Stimulated activated effector memory CD8-positive, alpha-beta T cell treated with anti-CD3 and anti-CD28 coated beads, Interleukin-12 subunit alpha, Interleukin-12 subunit beta, amount 100 ng/mL, for 72 hours (primary cell): ENCODE results near the gene AFF3.
"Not testable (repeated sequence)": the region's sequence is repeated elsewhere in the genome, so short reads cannot be mapped to it uniquely, and the experiment has no call there.

Experiments used
- ATAC-seq: fragments of 150-1000 bp; cut with Tn5 transposase; 2 replicates; pipeline ENCODE4 v1.10.0; 2021
- DNase-seq, 2 donors: peaks; one replicate each; pipeline ENCODE4 v3.0.0; 2021 to 2022; ENCODE audit warnings: low spot score in 2 of 2
- H3K27ac Mint-ChIP-seq: one replicate; pipeline ENCODE4 v1.8.0; 2022; ENCODE audit warnings: mild to moderate bottlenecking, mixed read lengths
- H3K36me3 Mint-ChIP-seq: one replicate; pipeline ENCODE4 v1.8.0; 2022; ENCODE audit warnings: mild to moderate bottlenecking, mixed read lengths
- H3K4me1 Mint-ChIP-seq: one replicate; pipeline ENCODE4 v1.8.0; 2022; ENCODE audit warnings: mixed read lengths
- H3K4me3 Mint-ChIP-seq: one replicate; pipeline ENCODE4 v1.8.0; 2022; ENCODE audit warnings: mild to moderate bottlenecking, mixed read lengths
- H3K9me3 Mint-ChIP-seq: one replicate; pipeline ENCODE4 v1.8.0; 2022; ENCODE audit warnings: mixed read lengths

The AFF3 gene

DNA sequence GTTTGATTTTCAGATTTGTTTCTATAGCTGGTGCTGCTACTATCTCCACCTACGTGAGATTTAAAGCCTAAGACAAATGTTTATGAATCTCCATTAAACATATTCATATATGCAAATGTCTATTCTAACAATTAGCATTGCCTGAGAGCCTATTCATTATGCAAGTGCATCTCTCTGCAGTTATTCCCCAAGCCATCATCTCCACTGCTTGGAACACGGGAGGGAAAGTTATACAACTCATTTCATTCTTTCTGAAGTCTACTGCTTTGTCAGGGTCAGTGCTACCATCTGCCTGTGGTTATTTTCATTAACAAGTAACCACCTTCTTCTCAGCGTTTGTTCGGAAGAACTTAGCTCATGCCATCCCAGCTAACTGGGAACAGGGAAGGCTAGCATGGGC lies 463.8 kb downstream of the AFF3 start:
- no peak for ATAC-seq
- no peak overlapping the region for H3K4me3 Mint-ChIP-seq
- H3K9me3 Mint-ChIP-seq, result no peaks in the 10 kb centered on the region
- DNase-seq, result no peak
- H3K4me1 Mint-ChIP-seq, result no peaks in the 10 kb centered on the region
- no peaks in the 10 kb centered on the region for H3K36me3 Mint-ChIP-seq
- H3K27ac Mint-ChIP-seq, result no peak overlapping the region

- H3K4me3 Mint-ChIP-seq, result no peak overlapping the region
- no peak for ATAC-seq
- H3K36me3 Mint-ChIP-seq, result no peaks in the 10 kb centered on the region
- no peak overlapping the region for H3K27ac Mint-ChIP-seq
- H3K9me3 Mint-ChIP-seq, result no peaks in the 10 kb centered on the region
- no peaks in the 10 kb centered on the region for H3K4me1 Mint-ChIP-seq
- DNase-seq, result no peak
Observed at GRCh38 chr2:99677814-99678213, 464.6 kb downstream of the AFF3 start.

DNA sequence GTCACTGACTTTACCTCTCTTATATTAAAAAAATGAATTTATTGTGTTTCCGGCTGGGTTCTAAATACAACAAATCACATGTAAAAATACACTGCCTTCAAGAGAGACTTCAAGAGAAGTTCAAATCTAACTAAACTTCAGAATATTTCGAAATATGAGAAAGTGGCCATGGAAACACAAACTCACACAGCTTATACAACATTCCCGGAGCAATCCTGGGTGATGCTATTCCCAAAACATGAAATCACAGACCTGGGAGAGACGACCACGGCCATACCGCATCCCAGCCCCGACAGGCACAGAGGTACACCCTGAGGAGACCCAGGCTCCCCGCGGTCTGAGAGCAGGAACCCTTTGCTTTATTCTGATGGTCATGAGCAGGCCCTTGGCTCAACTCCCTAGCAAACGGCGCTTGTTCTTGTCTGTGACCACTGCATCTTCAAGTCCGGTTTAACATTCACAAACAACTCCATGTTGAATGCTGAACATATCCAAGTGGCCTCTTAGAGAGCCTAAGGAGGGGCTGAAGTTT lies 467.2 kb downstream of the AFF3 start:
- Mint-ChIP-seq H3K4me1 (no peaks in the 10 kb centered on the region), H3K4me3 (no peak overlapping the region), H3K27ac (no peak overlapping the region), H3K36me3 (no peaks in the 10 kb centered on the region), H3K9me3 (no peaks in the 10 kb centered on the region)
- no peak for ATAC-seq
- no peak for DNase-seq

DNA sequence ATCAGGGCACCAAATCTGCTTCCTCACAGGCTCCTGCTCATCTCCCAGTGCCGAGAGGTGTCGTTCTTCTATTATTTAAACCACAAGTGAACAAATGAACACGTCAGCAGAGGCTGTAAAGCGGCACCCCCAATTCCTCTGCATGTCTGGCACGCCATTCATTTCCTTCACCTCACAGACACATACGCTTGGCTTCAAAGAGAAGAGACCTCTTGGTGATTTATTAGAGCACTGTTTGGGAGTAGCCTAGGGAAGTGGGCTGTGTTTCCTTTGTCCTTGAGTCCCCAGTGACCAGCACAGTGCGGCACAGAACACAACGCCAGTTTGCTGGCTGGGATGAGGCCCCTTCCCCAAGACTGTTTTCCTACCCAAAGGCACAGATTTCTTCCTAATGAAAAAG lies 468.3 kb downstream of the AFF3 start:
- Mint-ChIP-seq H3K4me1 (no peaks in the 10 kb centered on the region), H3K4me3 (no peak overlapping the region), H3K27ac (no peak overlapping the region), H3K36me3 (no peaks in the 10 kb centered on the region), H3K9me3 (no peaks in the 10 kb centered on the region)
- no peak for DNase-seq
- no peak for ATAC-seq

DNA sequence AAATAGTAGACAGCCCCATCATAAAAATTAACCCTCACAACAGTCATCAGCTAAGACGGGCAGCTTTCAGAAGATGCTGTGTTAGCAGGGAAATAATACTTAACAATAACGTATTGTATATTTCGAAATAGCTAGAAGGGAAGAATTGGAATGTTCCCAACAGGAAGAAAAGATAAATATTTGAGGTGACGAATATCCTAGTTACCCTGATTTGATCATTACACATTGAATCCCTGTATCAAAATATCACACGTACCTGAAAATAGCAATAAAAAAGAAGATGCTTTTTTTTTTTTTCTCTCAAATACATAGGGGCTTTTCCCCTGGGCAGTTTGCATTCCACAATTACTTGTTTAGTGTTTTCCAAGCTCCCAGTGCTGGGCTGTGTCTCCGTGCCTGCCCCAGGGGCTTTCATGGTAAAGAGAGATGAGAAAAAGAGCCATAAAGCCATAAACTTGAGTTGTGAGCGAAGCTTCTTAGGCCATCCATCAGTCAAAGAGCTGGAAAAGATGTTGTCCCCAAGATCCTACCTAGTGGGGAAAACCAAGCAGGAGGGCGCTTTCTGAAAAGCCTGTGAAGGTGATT lies 469.5 kb downstream of the AFF3 start:
- Mint-ChIP-seq H3K4me1 (no peaks in the 10 kb centered on the region), H3K27ac (no peak overlapping the region), H3K4me3 (no peak overlapping the region), H3K36me3 (no peaks in the 10 kb centered on the region), H3K9me3 (no peaks in the 10 kb centered on the region)
- DNase-seq (no peak), ATAC-seq (no peak)

- DNase-seq, result no peak
- Mint-ChIP-seq H3K27ac (no peak overlapping the region), H3K36me3 (no peaks in the 10 kb centered on the region), H3K4me1 (no peaks in the 10 kb centered on the region), H3K9me3 (no peaks in the 10 kb centered on the region), H3K4me3 (no peak overlapping the region)
- no peak for ATAC-seq
Observed at GRCh38 chr2:99670768-99671734, 471.3 kb downstream of the AFF3 start.

DNA sequence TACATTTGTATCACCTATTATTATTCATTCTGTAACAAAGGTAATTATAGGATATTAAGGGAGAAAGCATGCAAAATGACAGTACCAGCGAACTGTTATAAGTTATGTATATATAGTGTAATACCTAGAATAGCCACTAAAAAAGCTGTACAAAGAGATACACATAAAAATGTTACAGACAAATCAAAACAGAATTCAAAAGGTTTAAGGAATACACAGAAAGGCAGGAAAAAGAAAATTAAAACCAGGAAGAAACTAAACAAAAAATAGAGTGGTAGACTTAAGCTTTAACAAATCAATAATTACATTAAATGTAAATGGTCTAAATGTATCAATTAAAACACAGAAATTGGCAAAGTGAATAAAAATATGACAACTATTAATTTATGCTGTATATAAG lies 476.1 kb downstream of the AFF3 start:
- DNase-seq (no peak), ATAC-seq (no peak)
- no peak overlapping the region for H3K4me3 Mint-ChIP-seq
- H3K9me3 Mint-ChIP-seq, result no peaks in the 10 kb centered on the region
- no peaks in the 10 kb centered on the region for H3K4me1 Mint-ChIP-seq
- no peaks in the 10 kb centered on the region for H3K36me3 Mint-ChIP-seq
- no peak overlapping the region for H3K27ac Mint-ChIP-seq

GRCh38 chr2:99663641-99664040 lies 478.7 kb downstream of the AFF3 start:
- Mint-ChIP-seq H3K9me3 (no peaks in the 10 kb centered on the region), H3K4me3 (no peak overlapping the region), H3K36me3 (no peaks in the 10 kb centered on the region), H3K4me1 (no peaks in the 10 kb centered on the region), H3K27ac (no peak overlapping the region)
- DNase-seq, result no peak
- ATAC-seq, result no peak

GRCh38 chr2:99662761-99663341 lies 479.5 kb downstream of the AFF3 start:
- H3K27ac Mint-ChIP-seq, result no peak overlapping the region
- H3K4me3 Mint-ChIP-seq, result no peak overlapping the region
- no peaks in the 10 kb centered on the region for H3K36me3 Mint-ChIP-seq
- H3K9me3 Mint-ChIP-seq, result no peaks in the 10 kb centered on the region
- DNase-seq (no peak), ATAC-seq (no peak)
- no peaks in the 10 kb centered on the region for H3K4me1 Mint-ChIP-seq

DNA sequence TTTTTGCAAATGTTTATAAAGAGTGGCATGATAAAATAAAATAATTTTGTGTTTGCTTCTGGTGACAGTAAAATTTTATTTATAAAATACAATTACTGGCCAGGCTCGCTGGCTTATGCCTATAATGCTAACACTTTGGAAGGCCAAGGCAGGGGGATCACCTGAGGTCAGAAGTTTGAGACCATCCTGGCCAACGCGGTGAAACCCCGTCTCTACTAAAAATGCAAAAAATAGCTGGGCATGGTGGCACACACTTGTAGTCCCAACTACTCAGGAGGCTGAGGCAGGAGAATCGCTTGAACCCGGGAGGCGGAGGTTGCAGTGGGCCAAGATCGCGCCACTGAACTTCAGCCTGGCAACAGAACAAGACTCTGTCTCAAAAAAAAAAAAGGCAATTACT lies 480.6 kb downstream of the AFF3 start:
- not testable (repeated sequence) for H3K9me3 Mint-ChIP-seq, DNase-seq, H3K4me3 Mint-ChIP-seq, ATAC-seq, H3K4me1 Mint-ChIP-seq, H3K36me3 Mint-ChIP-seq, H3K27ac Mint-ChIP-seq

DNA sequence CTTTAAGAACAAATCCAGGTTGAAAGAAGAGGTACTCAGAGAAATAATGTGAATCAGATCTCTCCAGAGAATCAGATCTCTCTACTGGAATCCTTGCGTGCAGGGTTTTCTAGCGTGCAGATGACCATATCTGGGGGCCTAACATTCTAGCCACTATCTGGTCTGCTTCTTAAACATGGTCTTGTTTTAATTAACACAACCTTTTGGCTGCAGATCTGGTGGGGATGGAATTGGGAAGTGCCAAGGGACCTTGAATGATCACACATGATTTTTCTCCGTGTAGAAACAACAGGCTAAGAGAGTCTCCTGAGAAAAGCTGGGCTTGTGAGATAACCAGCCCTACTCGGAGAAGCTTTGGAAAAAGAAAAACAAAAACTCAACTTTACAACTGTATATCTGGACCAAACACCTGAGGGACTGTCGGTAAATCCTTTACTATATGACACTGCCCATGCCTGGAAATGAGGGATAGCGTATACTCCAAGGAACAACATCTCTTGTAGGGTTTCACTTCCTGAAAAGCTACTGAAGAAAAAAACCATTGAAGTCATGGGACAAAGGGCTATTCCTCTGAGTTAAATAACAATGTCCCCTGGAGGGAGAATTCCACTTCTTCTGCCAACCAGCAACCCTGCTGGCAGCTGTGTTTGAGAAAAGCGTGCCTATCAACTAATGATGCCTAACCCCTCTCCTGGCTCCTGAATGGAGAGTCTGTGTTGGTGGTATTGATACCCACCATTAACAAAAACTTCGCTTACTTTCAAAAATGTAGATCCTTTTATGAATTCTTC lies 481.6 kb downstream of the AFF3 start:
- no peaks in the 10 kb centered on the region for H3K9me3 Mint-ChIP-seq
- no peak overlapping the region for H3K4me3 Mint-ChIP-seq
- H3K36me3 Mint-ChIP-seq, result no peaks in the 10 kb centered on the region
- H3K4me1 Mint-ChIP-seq, result no peaks in the 10 kb centered on the region
- H3K27ac Mint-ChIP-seq, result no peak overlapping the region
- no peak for DNase-seq
- ATAC-seq, result no peak

- no peaks in the 10 kb centered on the region for H3K4me1 Mint-ChIP-seq
- no peaks in the 10 kb centered on the region for H3K9me3 Mint-ChIP-seq
- DNase-seq (no peak), ATAC-seq (no peak)
- no peak overlapping the region for H3K4me3 Mint-ChIP-seq
- no peaks in the 10 kb centered on the region for H3K36me3 Mint-ChIP-seq
- no peak overlapping the region for H3K27ac Mint-ChIP-seq
Observed at GRCh38 chr2:99659874-99660273, 482.5 kb downstream of the AFF3 start.

- no peaks in the 10 kb centered on the region for H3K4me1 Mint-ChIP-seq
- no peaks in the 10 kb centered on the region for H3K9me3 Mint-ChIP-seq
- ATAC-seq (no peak), DNase-seq (no peak)
- no peak overlapping the region for H3K4me3 Mint-ChIP-seq
- no peak overlapping the region for H3K27ac Mint-ChIP-seq
- H3K36me3 Mint-ChIP-seq, result no peaks in the 10 kb centered on the region
Observed at GRCh38 chr2:99657691-99658258, 484.6 kb downstream of the AFF3 start.

GRCh38 chr2:99656994-99657393 lies 485.4 kb downstream of the AFF3 start:
- no peaks in the 10 kb centered on the region for H3K9me3 Mint-ChIP-seq
- no peak overlapping the region for H3K27ac Mint-ChIP-seq
- ATAC-seq (no peak), DNase-seq (no peak)
- no peaks in the 10 kb centered on the region for H3K4me1 Mint-ChIP-seq
- H3K36me3 Mint-ChIP-seq, result no peaks in the 10 kb centered on the region
- H3K4me3 Mint-ChIP-seq, result no peak overlapping the region

DNA sequence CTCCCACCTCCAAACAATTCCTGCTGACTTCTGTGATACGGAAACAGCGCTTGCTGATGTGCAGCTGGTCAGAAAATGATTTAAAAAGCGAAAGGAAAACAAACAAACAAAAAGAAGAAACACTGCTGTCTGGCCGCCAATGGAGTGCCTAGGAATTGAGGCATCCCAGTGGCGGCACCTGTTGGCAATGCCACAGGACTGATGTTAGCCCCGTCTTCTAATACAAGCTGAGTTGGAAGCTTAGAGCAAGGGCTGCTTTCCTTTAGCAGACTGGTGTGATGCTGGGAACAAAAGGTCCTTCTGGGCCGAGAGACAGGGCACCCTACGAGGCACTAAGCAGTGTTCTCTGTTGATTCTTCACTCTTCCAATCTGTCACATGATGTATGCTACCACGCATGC lies 489.0 kb downstream of the AFF3 start:
- DNase-seq (no peak), ATAC-seq (no peak)
- no peaks in the 10 kb centered on the region for H3K4me1 Mint-ChIP-seq
- H3K9me3 Mint-ChIP-seq, result no peaks in the 10 kb centered on the region
- no peak overlapping the region for H3K4me3 Mint-ChIP-seq
- H3K27ac Mint-ChIP-seq, result no peak overlapping the region
- H3K36me3 Mint-ChIP-seq, result no peaks in the 10 kb centered on the region
